ENCODE data around the gene FGF23.

DNA sequence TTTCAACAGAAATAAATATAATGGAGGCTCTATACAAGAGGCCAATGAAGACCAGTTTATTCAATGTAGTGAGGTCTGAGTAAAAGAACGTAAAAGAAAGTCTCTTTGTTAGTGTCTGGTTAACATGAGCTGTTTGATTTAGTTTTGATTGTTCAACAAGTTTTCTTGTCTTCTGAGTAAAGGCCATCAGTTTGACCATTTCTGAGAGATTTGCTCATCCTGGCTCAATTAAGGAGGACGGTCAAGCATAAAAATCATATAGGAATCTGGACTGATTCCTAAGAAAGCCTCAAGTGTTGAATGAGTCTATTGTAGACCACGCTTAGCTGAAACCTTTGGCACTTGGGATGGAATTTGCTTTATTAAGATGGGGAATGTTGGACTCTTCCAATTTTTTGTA lies 32.5 kb upstream of the FGF23 start:
- TF ChIP-seq TAF1 (IDR thresholded peaks at IDR 0.05; ENCODE audit: borderline replicate concordance, insufficient read depth, low read length) (no peak), POLR2AphosphoS5 (IDR thresholded peaks at IDR 0.05; ENCODE audit: low read depth, low read length) (no peak), SIN3A (IDR thresholded peaks at IDR 0.05; ENCODE audit: borderline replicate concordance, insufficient read depth, low read length) (no peak)
- TF ChIP-seq, protein P1, sequence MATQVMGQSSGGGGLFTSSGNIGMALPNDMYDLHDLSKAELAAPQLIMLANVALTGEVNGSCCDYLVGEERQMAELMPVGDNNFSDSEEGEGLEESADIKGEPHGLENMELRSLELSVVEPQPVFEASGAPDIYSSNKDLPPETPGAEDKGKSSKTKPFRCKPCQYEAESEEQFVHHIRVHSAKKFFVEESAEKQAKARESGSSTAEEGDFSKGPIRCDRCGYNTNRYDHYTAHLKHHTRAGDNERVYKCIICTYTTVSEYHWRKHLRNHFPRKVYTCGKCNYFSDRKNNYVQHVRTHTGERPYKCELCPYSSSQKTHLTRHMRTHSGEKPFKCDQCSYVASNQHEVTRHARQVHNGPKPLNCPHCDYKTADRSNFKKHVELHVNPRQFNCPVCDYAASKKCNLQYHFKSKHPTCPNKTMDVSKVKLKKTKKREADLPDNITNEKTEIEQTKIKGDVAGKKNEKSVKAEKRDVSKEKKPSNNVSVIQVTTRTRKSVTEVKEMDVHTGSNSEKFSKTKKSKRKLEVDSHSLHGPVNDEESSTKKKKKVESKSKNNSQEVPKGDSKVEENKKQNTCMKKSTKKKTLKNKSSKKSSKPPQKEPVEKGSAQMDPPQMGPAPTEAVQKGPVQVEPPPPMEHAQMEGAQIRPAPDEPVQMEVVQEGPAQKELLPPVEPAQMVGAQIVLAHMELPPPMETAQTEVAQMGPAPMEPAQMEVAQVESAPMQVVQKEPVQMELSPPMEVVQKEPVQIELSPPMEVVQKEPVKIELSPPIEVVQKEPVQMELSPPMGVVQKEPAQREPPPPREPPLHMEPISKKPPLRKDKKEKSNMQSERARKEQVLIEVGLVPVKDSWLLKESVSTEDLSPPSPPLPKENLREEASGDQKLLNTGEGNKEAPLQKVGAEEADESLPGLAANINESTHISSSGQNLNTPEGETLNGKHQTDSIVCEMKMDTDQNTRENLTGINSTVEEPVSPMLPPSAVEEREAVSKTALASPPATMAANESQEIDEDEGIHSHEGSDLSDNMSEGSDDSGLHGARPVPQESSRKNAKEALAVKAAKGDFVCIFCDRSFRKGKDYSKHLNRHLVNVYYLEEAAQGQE (IDR thresholded peaks at IDR 0.05; ENCODE audit: insufficient read depth in 1 of 2, low read depth in 2 of 2, low read length in 2 of 2), result no peak

All from PFSK-1 (cell line).